CD14-positive monocyte (primary cell): ENCODE data around the gene C18orf63. TPM values are rescaled to one million over a fixed set of nuclear protein-coding genes. Genes with fewer than 3 reads are reported as not detected.
A peak's percentile ranks its signal among the peaks of the same experiment; 100 is the strongest.

Experiments used
- DNase-seq, 3 donors: peaks; one replicate each; pipeline ENCODE4 v3.0.0-alpha.2; 2011 to 2022
- H2AFZ ChIP-seq: 2 replicates; pipeline ENCODE4 v1.6.0; 2012; ENCODE audit warnings: mild to moderate bottlenecking, low read depth, low read length, inconsistent platforms; ENCODE audit not compliant: insufficient read depth, poor library complexity, severe bottlenecking
- H3K27ac ChIP-seq, 2 donors: 1 replicate in 1 of 2; 2 replicates in 1 of 2; pipeline ENCODE4 v1.5.1; 2012 to 2013; ENCODE audit warnings: low read length in 2 of 2, control low read depth in 1 of 2, inconsistent platforms in 1 of 2, low read depth in 1 of 2, mild to moderate bottlenecking in 1 of 2
- H3K27me3 ChIP-seq, 2 donors: one replicate each; pipeline versions ENCODE4 v1.6.0 to v1.6.1; 2011 to 2013; ENCODE audit warnings: low read length in 2 of 2; ENCODE audit not compliant: control insufficient read depth in 2 of 2, insufficient read depth in 2 of 2
- H3K36me3 ChIP-seq, 2 donors: replicated peaks in 1 of 2; 1 replicate in 1 of 2; 2 replicates in 1 of 2; pipeline versions ENCODE4 v1.5.1 to v1.6.1; 2012 to 2013; ENCODE audit warnings: low read length in 2 of 2, control low read depth in 1 of 2, inconsistent platforms in 1 of 2, mild to moderate bottlenecking in 1 of 2; ENCODE audit not compliant: insufficient read depth in 2 of 2, control insufficient read depth in 1 of 2
- H3K4me1 ChIP-seq, 2 donors: 1 replicate in 1 of 2; 2 replicates in 1 of 2; pipeline versions ENCODE4 v1.5.1 to v1.6.1; 2012 to 2013; ENCODE audit warnings: low read length in 2 of 2, control low read depth in 1 of 2, inconsistent platforms in 1 of 2, mild to moderate bottlenecking in 1 of 2, moderate library complexity in 1 of 2; ENCODE audit not compliant: insufficient read depth in 2 of 2, control insufficient read depth in 1 of 2
- H3K4me2 ChIP-seq: replicated peaks from 2 replicates; pipeline ENCODE3; 2012; ENCODE audit warnings: low read length, moderate library complexity, mild to moderate bottlenecking; ENCODE audit not compliant: poor library complexity, severe bottlenecking; ENCODE audit errors: extremely low read depth
- H3K4me3 ChIP-seq, 3 experiments: fragments of 200-600 bp in 1 of 3; sonication (generic) in 1 of 3; replicated peaks in 1 of 3; 1 replicate in 2 of 3; 2 replicates in 1 of 3; pipeline ENCODE4 v1.5.1; 2011 to 2013; ENCODE audit warnings: low read length in 3 of 3, mild to moderate bottlenecking in 3 of 3, control low read depth in 2 of 3, low read depth in 2 of 3, inconsistent platforms in 1 of 3, moderate library complexity in 1 of 3
- H3K79me2 ChIP-seq: 2 replicates; pipeline ENCODE4 v1.6.0; 2012; ENCODE audit warnings: mild to moderate bottlenecking, control low read depth, inconsistent platforms, low read length, moderate library complexity; ENCODE audit not compliant: insufficient read depth
- H3K9ac ChIP-seq: 2 replicates; pipeline ENCODE4 v1.6.0; 2017; ENCODE audit warnings: low read length, mild to moderate bottlenecking; ENCODE audit not compliant: insufficient read depth, poor library complexity, severe bottlenecking
- H3K9me3 ChIP-seq, 2 donors: replicated peaks in 1 of 2; 1 replicate in 1 of 2; 2 replicates in 1 of 2; pipeline versions ENCODE4 v1.5.1 to v1.6.1; 2012 to 2013; ENCODE audit warnings: low read length in 2 of 2, control low read depth in 1 of 2; ENCODE audit not compliant: control insufficient read depth in 1 of 2, insufficient read depth in 1 of 2
- H4K20me1 ChIP-seq: 2 replicates; pipeline ENCODE4 v1.6.0; 2012; ENCODE audit warnings: mild to moderate bottlenecking, low read length, control low read depth, moderate library complexity; ENCODE audit not compliant: insufficient read depth
- H3K27ac Mint-ChIP-seq, 7 donors: one replicate each; pipeline ENCODE4 v1.8.0; 2020; ENCODE audit warnings: mild to moderate bottlenecking in 7 of 7, mixed read lengths in 7 of 7, moderate library complexity in 6 of 7, inconsistent platforms in 2 of 7
- H3K27me3 Mint-ChIP-seq, 3 donors: one replicate each; pipeline ENCODE4 v1.8.0; 2021 to 2022; ENCODE audit warnings: low read depth in 3 of 3, mild to moderate bottlenecking in 3 of 3, mixed read lengths in 3 of 3, moderate library complexity in 3 of 3, inconsistent platforms in 1 of 3
- H3K36me3 Mint-ChIP-seq, 2 donors: one replicate each; pipeline ENCODE4 v1.8.0; 2020; ENCODE audit warnings: mixed read lengths in 2 of 2, inconsistent platforms in 1 of 2, mild to moderate bottlenecking in 1 of 2
- H3K4me1 Mint-ChIP-seq: one replicate; pipeline ENCODE4 v1.8.0; 2020; ENCODE audit warnings: mild to moderate bottlenecking, mixed read lengths
- H3K4me3 Mint-ChIP-seq, 2 donors: one replicate each; pipeline ENCODE4 v1.8.0; 2020; ENCODE audit warnings: mild to moderate bottlenecking in 2 of 2, mixed read lengths in 2 of 2, moderate library complexity in 1 of 2
- H3K9me3 Mint-ChIP-seq, 7 donors: one replicate each; pipeline ENCODE4 v1.8.0; 2020 to 2022; ENCODE audit warnings: mixed read lengths in 7 of 7, mild to moderate bottlenecking in 6 of 7, moderate library complexity in 6 of 7, inconsistent platforms in 2 of 7
- CTCF ChIP-seq: fragments of 200-600 bp; IDR thresholded peaks from one replicate; pipeline ENCODE4 v1.8.0; 2022; ENCODE audit warnings: antibody characterized with exemption, mild to moderate bottlenecking
- WGBS: methylation state at CpG from one replicate; pipeline ENCODE4 v1.1.5; 2013; ENCODE audit warnings: missing lambda C conversion rate; ENCODE audit not compliant: insufficient coverage; 5-methylcytosine and 5-hydroxymethylcytosine counted together
- intact Hi-C, 2 donors: fragments of 100-400 bp; cut with micrococcal nuclease; formaldehyde crosslinking; loops; one replicate each; pipeline versions ENCODE4 v1.15.0 to v1.15.1; 2023
- polyA plus RNA-seq, 3 donors: library from polyadenylated mRNA; depleted of rRNA in 1 of 3; unstranded in 2 of 3; stranded (reverse) in 1 of 3; fragments of 300-500 nt in 2 of 3; fragments of >200 nt in 1 of 3; fragmentation: Illumina TruSeq in 2 of 3; gene quantifications; 1 replicate in 2 of 3; 2 replicates in 1 of 3; pipeline ENCODE4 v1.2.3, GENCODE V29; 2012 to 2021

C18orf63 gene
- polyA plus RNA-seq, 3 donors: not detected

DNA sequence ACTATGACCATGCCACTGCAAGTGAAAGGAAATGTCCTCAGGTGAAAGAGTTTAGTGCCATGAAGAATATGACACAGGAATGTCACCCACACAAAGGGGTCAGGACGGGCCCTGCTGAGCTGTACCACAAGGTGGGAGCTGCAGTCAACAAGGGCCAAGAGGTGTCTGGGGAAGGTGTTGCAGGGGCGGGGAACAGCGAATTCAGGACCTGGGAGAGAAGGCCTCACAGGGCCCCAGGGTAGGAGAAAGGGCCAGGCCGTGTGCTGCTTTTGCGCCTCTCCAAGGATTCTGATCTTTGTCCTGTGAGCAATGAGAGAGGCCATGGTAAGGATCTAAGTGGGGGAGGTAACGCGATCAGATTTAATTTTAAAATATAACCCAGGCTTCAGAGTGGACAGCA lies 47.5 kb upstream of the C18orf63 start:
- WGBS: 92% methylated on average over 6 of the region's 7 CpGs
- Histone ChIP-seq H3K9ac (no peak overlapping the region), H3K36me3 (no peaks in the 10 kb centered on the region), H3K9me3 (no peaks in the 10 kb centered on the region), H3K4me3 (no peak overlapping the region), H2AFZ (no peak overlapping the region), H3K4me1 (no peaks in the 10 kb centered on the region), H3K27ac (no peak overlapping the region), H3K79me2 (no peaks in the 10 kb centered on the region), H4K20me1 (no peaks in the 10 kb centered on the region), H3K27me3 (no peaks in the 10 kb centered on the region), H3K4me2 (no peak overlapping the region)
- Mint-ChIP-seq H3K27me3 (peaks cover 0 to 4% (median 1%) of the 10 kb centered on the region in 3 donors), H3K9me3 (no peaks in the 10 kb centered on the region), H3K36me3 (peaks cover 7 to 20% of the 10 kb centered on the region in 2 donors), H3K27ac (no peak overlapping the region), H3K4me1 (peaks cover 9% of the 10 kb centered on the region), H3K4me3 (no peak overlapping the region)
- no peak for DNase-seq
- TF ChIP-seq CTCF: no peak
- intact Hi-C loops: loop anchor here in 1 of 2 donors (5.0 kb wide), 1 partner anchor 51 kb away; no protein-coding TSS in a partner anchor

GRCh38 chr18:74268933-74269620 lies 46.6 kb upstream of the C18orf63 start:
- Histone ChIP-seq H3K27me3 (no peaks in the 10 kb centered on the region), H3K79me2 (no peaks in the 10 kb centered on the region), H3K9ac (no peak overlapping the region), H4K20me1 (no peaks in the 10 kb centered on the region), H3K4me1 (no peaks in the 10 kb centered on the region), H3K4me3 (no peak overlapping the region), H3K4me2 (no peak overlapping the region), H3K27ac (no peak overlapping the region), H3K36me3 (no peaks in the 10 kb centered on the region), H3K9me3 (no peaks in the 10 kb centered on the region), H2AFZ (no peak overlapping the region)
- Mint-ChIP-seq H3K36me3 (peaks cover 5 to 18% of the 10 kb centered on the region in 2 donors), H3K27ac (peak overlapping the region in 1 of 7 donors; percentile 16), H3K4me1 (peaks cover 9% of the 10 kb centered on the region), H3K9me3 (no peaks in the 10 kb centered on the region), H3K27me3 (peaks cover 0 to 4% (median 1%) of the 10 kb centered on the region in 3 donors), H3K4me3 (no peak overlapping the region)
- no peak for DNase-seq
- intact Hi-C loops: loop anchor here in 1 of 2 donors (5.0 kb wide), 1 partner anchor 52 kb away; no protein-coding TSS in a partner anchor
- 83% methylated on average over 9 of the region's 11 CpGs for WGBS
- TF ChIP-seq CTCF: no peak
